GM12878 (cell line): ENCODE results near the gene SRSF7. TPM values are rescaled to one million over a fixed set of nuclear protein-coding genes. Genes with fewer than 3 reads are reported as not detected.

ENCODE experiments used
- ATAC-seq: fragments of 200-7000 bp; cut with Tn5 transposase; 3 replicates; pipeline ENCODE4 v1.9.1; 2020; ENCODE audit warnings: mild to moderate bottlenecking, moderate library complexity
- BruUV-seq: library from RNA; stranded (reverse); fragments of 400-500 nt; replicated peaks from 2 replicates; lab custom pipeline; 2021; lab: Mats Ljungman, UMichigan
- CTCF ChIA-PET: fragments of 300-600 bp; sonication (Branson Sonifier 250); formaldehyde crosslinking; extraction: SDS; loops from one replicate; lab custom pipeline; 2021; ENCODE audit warnings: inconsistent platforms; lab: Yijun Ruan, JAX
- POLR2A ChIA-PET: fragments of 350-600 bp; formaldehyde crosslinking; extraction: SDS; loops from one replicate; lab custom pipeline; 2021; ENCODE audit warnings: inconsistent platforms; lab: Charles Lee
- RAD21 ChIA-PET: fragments of 300-600 bp; sonication (Branson Sonifier 250); formaldehyde crosslinking; loops from one replicate; lab custom pipeline; 2023; ENCODE audit warnings: antibody characterized with exemption; ENCODE audit not compliant: unreplicated experiment; lab: Charles Lee
- SMC1A ChIA-PET: fragments of 300-600 bp; sonication (Branson Sonifier 250); formaldehyde crosslinking; loops from one replicate; lab custom pipeline; 2023; ENCODE audit not compliant: unreplicated experiment, uncharacterized antibody; lab: Charles Lee
- DNase-seq: peaks from one replicate; pipeline ENCODE4 v3.0.0-alpha.2; 2011; ENCODE audit warnings: low read depth, low spot score
- FAIRE-seq: peaks from 3 replicates; lab custom pipeline; 2011; peaks lifted over from hg19 to GRCh38; lab: Jason Lieb, UNC
- H2AFZ ChIP-seq: 2 replicates; pipeline ENCODE4 v1.6.0; 2011; ENCODE audit warnings: low read depth, low read length, control low read depth; ENCODE audit not compliant: control insufficient read depth
- H3K27ac ChIP-seq: 2 replicates; pipeline ENCODE4 v1.5.1; 2011; ENCODE audit warnings: control low read depth; ENCODE audit not compliant: control insufficient read depth, insufficient read depth
- H3K27me3 ChIP-seq, 2 experiments: replicated peaks in 1 of 2; 2 replicates each; pipeline versions ENCODE4 v1.6.0 to v1.6.1; 2011; ENCODE audit warnings: low read length in 1 of 2; ENCODE audit not compliant: control insufficient read depth in 2 of 2, insufficient read depth in 2 of 2
- H3K36me3 ChIP-seq, 2 experiments: 2 replicates each; pipeline ENCODE4 v1.5.1; 2011; ENCODE audit warnings: low read length in 1 of 2; ENCODE audit not compliant: control insufficient read depth in 2 of 2, insufficient read depth in 2 of 2
- H3K4me1 ChIP-seq: 2 replicates; pipeline ENCODE4 v1.6.1; 2011; ENCODE audit warnings: mild to moderate bottlenecking, low read length, moderate library complexity, mixed read lengths; ENCODE audit not compliant: control insufficient read depth, insufficient read depth
- H3K4me2 ChIP-seq: 2 replicates; pipeline ENCODE4 v1.6.0; 2011; ENCODE audit warnings: control low read depth; ENCODE audit not compliant: control insufficient read depth, insufficient read depth
- H3K4me3 ChIP-seq: fragments of 200-600 bp; sonication (generic); 2 replicates; pipeline ENCODE4 v1.5.1; 2016
- H3K79me2 ChIP-seq: 2 replicates; pipeline ENCODE4 v1.6.0; 2011; ENCODE audit warnings: low read length; ENCODE audit not compliant: control insufficient read depth, insufficient read depth
- H3K9ac ChIP-seq: 2 replicates; pipeline ENCODE4 v1.8.0; 2011; ENCODE audit warnings: low read length, control low read depth, mixed read lengths; ENCODE audit not compliant: control insufficient read depth, insufficient read depth
- H3K9me3 ChIP-seq: replicated peaks from 3 replicates; pipeline ENCODE4 v1.5.1; 2011; ENCODE audit warnings: mild to moderate bottlenecking, low read length; ENCODE audit not compliant: control insufficient read depth, insufficient read depth
- H4K20me1 ChIP-seq: 2 replicates; pipeline ENCODE4 v1.6.0; 2011; ENCODE audit not compliant: control insufficient read depth, insufficient read depth
- CHD4 ChIP-seq: fragments of 200-600 bp; sonication (generic); IDR thresholded peaks from 2 replicates; pipeline ENCODE4 v1.6.1; 2016; ENCODE audit warnings: mild to moderate bottlenecking
- EED ChIP-seq: sonication (generic); IDR thresholded peaks from 2 replicates; pipeline ENCODE4 v1.6.1; 2016; ENCODE audit warnings: antibody characterized with exemption, low read depth
- GABPA ChIP-seq: IDR thresholded peaks from 2 replicates; pipeline ENCODE4 v1.6.1; 2014; ENCODE audit warnings: antibody characterized with exemption, low read depth, mild to moderate bottlenecking, inconsistent platforms
- GATAD2B ChIP-seq: fragments of 450-650 bp; conservative IDR thresholded peaks from 2 replicates; pipeline ENCODE4 v1.6.1; 2017; ENCODE audit warnings: low read depth, mild to moderate bottlenecking, moderate library complexity
- HCFC1 ChIP-seq: fragments of 150-350 bp; IDR thresholded peaks from 2 replicates; pipeline ENCODE4 v1.6.1; 2014; ENCODE audit warnings: low read length
- KDM1A ChIP-seq: fragments of 200-600 bp; sonication (generic); IDR thresholded peaks from 2 replicates; pipeline ENCODE4 v1.6.1; 2016; ENCODE audit warnings: borderline replicate concordance
- NFYA ChIP-seq: IDR thresholded peaks from 2 replicates; pipeline ENCODE4 v1.6.1; 2011; ENCODE audit warnings: low read depth, mild to moderate bottlenecking, low read length, improper control_type of control experiment, borderline replicate concordance
- NR2C2 ChIP-seq: IDR thresholded peaks from 2 replicates; pipeline ENCODE4 v1.6.1; 2011; ENCODE audit warnings: borderline replicate concordance, low read depth; ENCODE audit not compliant: control insufficient read depth, insufficient read length
- PAX5 ChIP-seq: IDR thresholded peaks from 2 replicates; pipeline ENCODE4 v1.6.1; 2011; ENCODE audit warnings: low read depth, low read length, borderline replicate concordance
- POU2F2 ChIP-seq: IDR thresholded peaks from 3 replicates; pipeline ENCODE4 v1.6.1; 2011; ENCODE audit warnings: low read depth, mild to moderate bottlenecking, low read length, borderline replicate concordance
- SMC3 ChIP-seq: IDR thresholded peaks from 2 replicates; pipeline ENCODE4 v1.6.1; 2011; ENCODE audit warnings: low read length, improper control_type of control experiment, borderline replicate concordance
- SREBF1 ChIP-seq: IDR thresholded peaks from 2 replicates; pipeline ENCODE4 v1.6.1; 2012; ENCODE audit warnings: mild to moderate bottlenecking, low read length
- SRF ChIP-seq, 2 experiments: IDR thresholded peaks; 2 replicates each; pipeline ENCODE4 v1.6.1; 2011; ENCODE audit warnings: low read depth in 2 of 2, low read length in 2 of 2, mild to moderate bottlenecking in 1 of 2, moderate library complexity in 1 of 2
- SUZ12 ChIP-seq: fragments of 200-600 bp; sonication (generic); IDR thresholded peaks from one replicate; pipeline ENCODE4 v1.6.1; 2018; ENCODE audit warnings: antibody characterized with exemption, mild to moderate bottlenecking; ENCODE audit not compliant: unreplicated experiment
- TAF1 ChIP-seq: IDR thresholded peaks from 2 replicates; pipeline ENCODE4 v1.6.1; 2011; ENCODE audit warnings: mild to moderate bottlenecking, low read depth, low read length, borderline replicate concordance
- TCF12 ChIP-seq: IDR thresholded peaks from 2 replicates; pipeline ENCODE4 v1.6.1; 2011; ENCODE audit warnings: low read depth, mild to moderate bottlenecking, low read length
- TCF7 ChIP-seq: IDR thresholded peaks from 2 replicates; pipeline ENCODE4 v1.6.1; 2014; ENCODE audit warnings: antibody characterized with exemption, borderline replicate concordance
- WRNIP1 ChIP-seq: IDR thresholded peaks from 2 replicates; pipeline ENCODE4 v1.6.1; 2011; ENCODE audit warnings: low read depth, low read length, improper control_type of control experiment, borderline replicate concordance
- ZNF217 ChIP-seq: fragments of 450-650 bp; IDR thresholded peaks from 2 replicates; pipeline ENCODE4 v1.6.1; 2017; ENCODE audit warnings: antibody characterized with exemption, mild to moderate bottlenecking
- in situ Hi-C: fragments of 300-500 bp; cut with MboI; formaldehyde crosslinking; loops from 9 replicates; pipeline ENCODE4 v1.14.3; 2018; ENCODE audit warnings: mixed read lengths
- intact Hi-C: fragments of 100-400 bp; cut with micrococcal nuclease; formaldehyde crosslinking; loops from one replicate; pipeline ENCODE4 v1.14.2; 2022; ENCODE audit not compliant: unreplicated experiment
- polyA plus RNA-seq, 11 experiments: library from polyadenylated mRNA; depleted of rRNA in 4 of 11; unstranded in 6 of 11; stranded (reverse) in 5 of 11; fragments of >200 nt; fragmentation: Nextera tagmentation in 4 of 11; fragmentation: Illumina TruSeq in 1 of 11; extraction: Ambion mirVana in 4 of 11; extraction: Trizol in 1 of 11; gene quantifications; 1 replicate in 1 of 11; 2 replicates in 10 of 11; pipeline versions ENCODE4 v1.2.1 to v1.2.3, GENCODE V29; 2011 to 2016; ENCODE audit warnings: inconsistent platforms in 2 of 11, missing spikeins in 2 of 11, low read depth in 1 of 11
- total RNA-seq, 4 experiments: library from RNA; depleted of rRNA in 3 of 4; stranded (reverse); fragments of >200 nt in 3 of 4; fragmentation: Illumina TruSeq in 1 of 4; extraction: Trizol in 1 of 4; gene quantifications; 2 replicates each; pipeline versions ENCODE4 v1.2.1 to v1.2.3, GENCODE V29; 2013 to 2021
- TF ChIP-seq, protein P1 (sequence below): IDR thresholded peaks from 2 replicates; pipeline ENCODE4 v1.6.1; 2011; ENCODE audit warnings: borderline replicate concordance, low read depth, mild to moderate bottlenecking, moderate library complexity, low read length; ENCODE audit not compliant: insufficient read depth, poor library complexity, severe bottlenecking
- TF ChIP-seq, protein P2 (sequence below): fragments of 150-350 bp; IDR thresholded peaks from 2 replicates; pipeline ENCODE4 v1.6.1; 2016; ENCODE audit warnings: low read depth, low read length
- TF ChIP-seq, protein P3 (sequence below): IDR thresholded peaks from 2 replicates; pipeline ENCODE4 v1.6.1; 2012; ENCODE audit warnings: low read depth, low read length, improper control_type of control experiment

The SRSF7 gene
- total and polyA plus RNA-seq, 10 of the 15 experiments (the other 5 are each of a cell fraction or from before 2014, with no cell fraction given): 205 to 785 (median 408) TPM

DNA sequence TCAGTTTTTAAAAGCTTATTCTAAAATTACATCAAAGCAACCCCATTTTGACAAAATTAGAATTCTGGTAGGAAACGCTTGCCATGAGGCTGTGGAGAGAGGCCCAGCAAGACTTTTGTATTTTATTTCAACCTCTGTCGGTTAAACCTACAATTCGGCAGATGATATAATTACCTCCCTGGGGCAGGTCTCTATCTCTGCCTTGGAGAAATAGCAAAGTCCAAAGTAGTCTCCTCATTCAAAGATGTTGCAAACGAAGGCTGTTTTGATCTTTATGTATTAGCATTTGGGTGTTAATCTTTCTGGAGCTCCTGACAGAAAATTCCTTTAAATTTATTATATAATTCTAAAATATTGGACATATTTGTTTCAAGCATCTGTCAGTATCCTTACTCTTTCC, 49.6 kb downstream of the SRSF7 start (continued):
- no peak for TF ChIP-seq HCFC1
- TF ChIP-seq, protein P1, sequence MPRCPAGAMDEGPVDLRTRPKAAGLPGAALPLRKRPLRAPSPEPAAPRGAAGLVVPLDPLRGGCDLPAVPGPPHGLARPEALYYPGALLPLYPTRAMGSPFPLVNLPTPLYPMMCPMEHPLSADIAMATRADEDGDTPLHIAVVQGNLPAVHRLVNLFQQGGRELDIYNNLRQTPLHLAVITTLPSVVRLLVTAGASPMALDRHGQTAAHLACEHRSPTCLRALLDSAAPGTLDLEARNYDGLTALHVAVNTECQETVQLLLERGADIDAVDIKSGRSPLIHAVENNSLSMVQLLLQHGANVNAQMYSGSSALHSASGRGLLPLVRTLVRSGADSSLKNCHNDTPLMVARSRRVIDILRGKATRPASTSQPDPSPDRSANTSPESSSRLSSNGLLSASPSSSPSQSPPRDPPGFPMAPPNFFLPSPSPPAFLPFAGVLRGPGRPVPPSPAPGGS: no peak
- TF ChIP-seq POU2F2: no peak
- no peak for TF ChIP-seq WRNIP1
- no peak for TF ChIP-seq KDM1A
- TF ChIP-seq TAF1: no peak
- no peak for TF ChIP-seq GABPA
- no peak for TF ChIP-seq CHD4

DNA sequence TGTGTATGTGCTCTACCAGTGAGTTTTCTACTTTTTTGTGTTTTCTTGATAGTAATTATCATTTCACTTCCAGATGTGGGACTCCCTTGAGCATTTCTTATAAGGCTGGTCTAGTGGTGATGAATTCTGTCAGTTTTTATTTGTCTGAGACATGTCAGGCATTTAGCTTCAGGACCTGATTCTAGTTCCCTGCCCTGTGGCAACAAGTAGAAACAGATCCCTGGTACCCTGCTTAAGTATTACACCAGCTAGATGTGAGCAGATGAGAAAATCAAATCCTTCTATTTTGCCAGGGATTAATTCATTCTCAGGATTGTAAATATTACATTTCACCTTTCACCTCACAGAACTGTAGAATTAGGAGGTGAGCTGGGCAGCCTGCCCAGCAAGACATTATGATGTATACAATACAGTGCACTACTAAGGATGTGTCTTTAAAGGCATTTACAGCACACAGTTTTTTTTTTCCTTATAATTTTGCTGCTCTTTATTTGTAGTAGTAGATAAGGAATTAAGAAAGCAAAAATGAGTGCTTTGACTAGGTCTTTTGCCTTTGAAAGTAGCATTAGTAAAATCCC, 50.2 kb downstream of the SRSF7 start:
- no peaks in the 10 kb centered on the region for H3K4me1 ChIP-seq
- H3K9ac ChIP-seq: no peak overlapping the region
- no peaks in the 10 kb centered on the region for H3K79me2 ChIP-seq
- in situ Hi-C loops (no loop called here), intact Hi-C loops (no loop called here)
- ChIA-PET POLR2A (no interaction called here), RAD21 (no interaction called here), CTCF (no interaction called here), SMC1A (interaction anchor here (1.0 kb wide), 1 partner anchor 9 kb away, joined by 8 read pairs; no protein-coding TSS in a partner anchor)
- FAIRE-seq: no peak
- ATAC-seq: no peak
- no peaks in the 10 kb centered on the region for H4K20me1 ChIP-seq
- H3K9me3 ChIP-seq: no peaks in the 10 kb centered on the region
- H3K4me2 ChIP-seq: no peak overlapping the region
- no peak overlapping the region for H3K27ac ChIP-seq
- no peak overlapping the region for H3K4me3 ChIP-seq
- no peak overlapping the region for H2AFZ ChIP-seq
- no TSS peak for BruUV-seq
- H3K27me3 ChIP-seq: no peaks in the 10 kb centered on the region
- DNase-seq: no peak
- H3K36me3 ChIP-seq: no peaks in the 10 kb centered on the region
- TF ChIP-seq SUZ12: no peak
- no peak for TF ChIP-seq SMC3
- no peak for TF ChIP-seq NR2C2
- TF ChIP-seq, protein P2, sequence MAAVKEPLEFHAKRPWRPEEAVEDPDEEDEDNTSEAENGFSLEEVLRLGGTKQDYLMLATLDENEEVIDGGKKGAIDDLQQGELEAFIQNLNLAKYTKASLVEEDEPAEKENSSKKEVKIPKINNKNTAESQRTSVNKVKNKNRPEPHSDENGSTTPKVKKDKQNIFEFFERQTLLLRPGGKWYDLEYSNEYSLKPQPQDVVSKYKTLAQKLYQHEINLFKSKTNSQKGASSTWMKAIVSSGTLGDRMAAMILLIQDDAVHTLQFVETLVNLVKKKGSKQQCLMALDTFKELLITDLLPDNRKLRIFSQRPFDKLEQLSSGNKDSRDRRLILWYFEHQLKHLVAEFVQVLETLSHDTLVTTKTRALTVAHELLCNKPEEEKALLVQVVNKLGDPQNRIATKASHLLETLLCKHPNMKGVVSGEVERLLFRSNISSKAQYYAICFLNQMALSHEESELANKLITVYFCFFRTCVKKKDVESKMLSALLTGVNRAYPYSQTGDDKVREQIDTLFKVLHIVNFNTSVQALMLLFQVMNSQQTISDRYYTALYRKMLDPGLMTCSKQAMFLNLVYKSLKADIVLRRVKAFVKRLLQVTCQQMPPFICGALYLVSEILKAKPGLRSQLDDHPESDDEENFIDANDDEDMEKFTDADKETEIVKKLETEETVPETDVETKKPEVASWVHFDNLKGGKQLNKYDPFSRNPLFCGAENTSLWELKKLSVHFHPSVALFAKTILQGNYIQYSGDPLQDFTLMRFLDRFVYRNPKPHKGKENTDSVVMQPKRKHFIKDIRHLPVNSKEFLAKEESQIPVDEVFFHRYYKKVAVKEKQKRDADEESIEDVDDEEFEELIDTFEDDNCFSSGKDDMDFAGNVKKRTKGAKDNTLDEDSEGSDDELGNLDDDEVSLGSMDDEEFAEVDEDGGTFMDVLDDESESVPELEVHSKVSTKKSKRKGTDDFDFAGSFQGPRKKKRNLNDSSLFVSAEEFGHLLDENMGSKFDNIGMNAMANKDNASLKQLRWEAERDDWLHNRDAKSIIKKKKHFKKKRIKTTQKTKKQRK: no peak
- TF ChIP-seq NFYA: no peak
- no peak for TF ChIP-seq TCF7
- TF ChIP-seq SREBF1: no peak
- no peak for TF ChIP-seq GATAD2B
- TF ChIP-seq PAX5: no peak
- no peak for TF ChIP-seq SRF (IDR thresholded peaks at IDR 0.05; ENCODE audit: low read depth in 2 of 2, low read length in 2 of 2)
- no peak for TF ChIP-seq GABPA
- TF ChIP-seq EED: no peak
- TF ChIP-seq TCF12: no peak
- TF ChIP-seq, protein P3, sequence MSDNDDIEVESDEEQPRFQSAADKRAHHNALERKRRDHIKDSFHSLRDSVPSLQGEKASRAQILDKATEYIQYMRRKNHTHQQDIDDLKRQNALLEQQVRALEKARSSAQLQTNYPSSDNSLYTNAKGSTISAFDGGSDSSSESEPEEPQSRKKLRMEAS: no peak
- TF ChIP-seq ZNF217: no peak
